SU-DHL-6 (cell line): ENCODE measurements around the gene PDE3A.

Source experiments
- CTCF ChIP-seq: fragments of 200-600 bp; sonication (generic); IDR thresholded peaks from one replicate; pipeline ENCODE4 v1.5.1; 2017; ENCODE audit warnings: antibody characterized with exemption, mild to moderate bottlenecking, low read length, moderate library complexity; ENCODE audit not compliant: insufficient read depth, poor library complexity, severe bottlenecking
- EZH2phosphoT487 ChIP-seq: fragments of 200-600 bp; sonication (generic), shearing (Covaris generic); conservative IDR thresholded peaks from 2 replicates; pipeline ENCODE4 v1.6.1; 2018; ENCODE audit warnings: mild to moderate bottlenecking, antibody characterized with exemption, low read length, moderate library complexity, mixed read lengths

GRCh38 chr12:20627001-20627588 lies 258.8 kb downstream of the PDE3A start:
- TF ChIP-seq CTCF (no peak), EZH2phosphoT487 (no peak)
